ENCODE measurements around the gene ATF7.
"Not testable (repeated sequence)": the region's sequence is repeated elsewhere in the genome, so short reads cannot be mapped to it uniquely, and the experiment has no call there.

- not testable (repeated sequence) for TF ChIP-seq CTCF (IDR thresholded peaks at IDR 0.05 in 8 of 11, conservative IDR thresholded peaks at IDR 0.05 in 3 of 11); POLR2A (IDR thresholded peaks at IDR 0.05); POLR2AphosphoS5 (IDR thresholded peaks at IDR 0.05)
These were observed 27.2 kb downstream of the ATF7 start for GRCh38 chr12:53598971-53599370.

All from spleen (tissue), 7 donors.